ENCODE measurements around the gene ANAPC15. TPM values are rescaled to one million over a fixed set of nuclear protein-coding genes. Genes with fewer than 3 reads are reported as not detected.

ANAPC15 gene
- total and polyA plus RNA-seq, 2 of the 4 experiments (the other 2 are of a cell fraction) = 66.3 to 84.2 TPM

DNA sequence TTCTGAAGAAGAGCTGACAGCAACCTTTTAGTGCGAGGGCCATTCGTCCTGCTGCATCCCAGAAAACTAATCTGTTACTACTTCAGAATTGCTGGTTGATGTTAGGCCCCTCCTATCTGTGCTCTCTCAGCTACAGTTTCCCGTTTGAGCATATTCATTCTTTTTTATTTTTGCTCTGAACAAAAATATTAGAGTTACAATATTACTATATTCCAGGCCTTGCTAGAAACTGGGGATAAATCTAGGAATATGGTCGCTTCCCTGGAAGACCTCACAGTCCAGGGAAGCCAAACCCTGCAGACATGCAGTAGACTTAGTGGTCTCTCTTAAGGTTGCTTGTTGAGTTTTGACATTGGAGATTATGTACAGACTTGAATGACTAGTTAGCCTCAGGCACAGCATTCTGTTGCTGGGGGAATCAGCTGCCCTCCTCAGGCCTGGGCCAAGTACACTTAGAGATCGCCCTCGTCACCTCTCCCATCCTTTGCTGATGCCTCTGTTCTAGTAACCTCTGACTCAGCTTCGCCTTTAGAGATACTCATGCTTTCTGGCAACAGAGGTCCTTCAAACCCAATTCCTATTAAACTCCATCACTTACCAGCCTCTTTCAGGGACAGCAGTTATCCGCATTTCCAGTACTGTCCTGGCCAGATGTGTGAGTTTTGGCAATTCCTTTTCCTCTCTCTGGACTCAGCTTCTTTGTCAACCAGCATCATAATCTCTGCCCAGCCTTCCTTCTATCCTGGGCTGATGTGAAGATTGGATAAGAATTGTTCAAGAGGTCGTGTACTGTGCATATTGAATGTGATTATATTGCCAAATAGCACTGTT is 698 bp upstream of the ANAPC15 start:
- POLR2A ChIA-PET (ENCODE audit: unreplicated experiment) = interaction anchor here (1.0 kb wide), 1 partner anchor 11 kb away, joined by 4 read pairs; the partner anchor contains the start of gene LAMTOR1
- Histone ChIP-seq H3K27ac (ENCODE audit: insufficient read depth, low read length) (peak overlapping the region; percentile 87), H4K8ac (ENCODE audit: low read depth in 2 of 2, low read length in 2 of 2) (peak overlapping the region; percentile 95 to 99), H3K9ac (ENCODE audit: low read depth, low read length) (peak overlapping the region; percentile 70), H3K79me1 (ENCODE audit: low read depth in 1 of 2, low read length in 2 of 2) (peaks cover 0 to 20% of the 10 kb centered on the region in 2 experiments; a peak in 2 of 4 replicates), H2BK120ac (ENCODE audit: low read depth, low read length) (peak overlapping the region; percentile 88), H3K9me3 (ENCODE audit: control insufficient read depth, insufficient read depth, low read length) (no peaks in the 10 kb centered on the region), H2BK5ac (ENCODE audit: low read depth, low read length, poor library complexity, severe bottlenecking) (peak overlapping the region; percentile 95), H4K5ac (ENCODE audit: low read depth, low read length) (peak overlapping the region; percentile 98), H3K4ac (ENCODE audit: low read depth, low read length) (peak overlapping the region; percentile 100), H3K14ac (replicated peaks; ENCODE audit: low read depth, low read length) (peak overlapping the region; percentile 100), H2BK15ac (ENCODE audit: low read depth, low read length) (peak overlapping the region; percentile 48; the same call in 2 of the 3 replicates), H3K9me1 (ENCODE audit: insufficient read depth, low read length) (peaks cover 10% of the 10 kb centered on the region), H3K18ac (ENCODE audit: low read depth, low read length) (peak overlapping the region; percentile 80), H3K4me3 (ENCODE audit: insufficient read depth, low read depth, low read length) (peak overlapping the region; percentile 53), H2AFZ (replicated peaks; ENCODE audit: low read length, poor library complexity) (peak overlapping the region; percentile 96), H2AK5ac (ENCODE audit: low read depth, low read length) (peak overlapping the region; percentile 98), H3K56ac (ENCODE audit: extremely low read depth, insufficient read depth, low read length) (peak overlapping the region; percentile 88), H4K91ac (ENCODE audit: insufficient read depth, low read depth, low read length) (peak overlapping the region; percentile 99), H3K27me3 (ENCODE audit: control insufficient read depth, insufficient read depth, low read length) (no peaks in the 10 kb centered on the region), H3K23ac (ENCODE audit: low read depth, low read length) (peak overlapping the region; percentile 99), H3K4me1 (ENCODE audit: control insufficient read depth, insufficient read depth, low read length) (peaks cover 6% of the 10 kb centered on the region; the same call in 1 of the 2 replicates), H4K20me1 (ENCODE audit: insufficient read depth, low read length) (no peaks in the 10 kb centered on the region), H3K4me2 (ENCODE audit: low read depth, low read length) (peak overlapping the region; percentile 93), H2BK20ac (ENCODE audit: low read depth, low read length) (peak overlapping the region; percentile 88), H3K36me3 (ENCODE audit: control insufficient read depth, insufficient read depth, low read length) (no peaks in the 10 kb centered on the region; the same call in 1 of the 2 replicates), H2AK9ac (replicated peaks; ENCODE audit: low read depth, low read length, poor library complexity) (peak overlapping the region; percentile 99)
- DNase-seq (peak; percentile 52), ATAC-seq (ENCODE audit: low read depth) (no peak)
- CTCF ChIA-PET = interaction anchor here (0.7 to 1.8 kb wide), 2 partner anchors 31 to 88 kb away, joined by 3 to 6 read pairs; no protein-coding TSS in a partner anchor
- TF ChIP-seq CEBPB (IDR thresholded peaks at IDR 0.05; ENCODE audit: low read depth, low read length) = no peak
- no peak for TF ChIP-seq BHLHE40 (IDR thresholded peaks at IDR 0.05; ENCODE audit: low read depth, low read length)
- TF ChIP-seq, protein P1, sequence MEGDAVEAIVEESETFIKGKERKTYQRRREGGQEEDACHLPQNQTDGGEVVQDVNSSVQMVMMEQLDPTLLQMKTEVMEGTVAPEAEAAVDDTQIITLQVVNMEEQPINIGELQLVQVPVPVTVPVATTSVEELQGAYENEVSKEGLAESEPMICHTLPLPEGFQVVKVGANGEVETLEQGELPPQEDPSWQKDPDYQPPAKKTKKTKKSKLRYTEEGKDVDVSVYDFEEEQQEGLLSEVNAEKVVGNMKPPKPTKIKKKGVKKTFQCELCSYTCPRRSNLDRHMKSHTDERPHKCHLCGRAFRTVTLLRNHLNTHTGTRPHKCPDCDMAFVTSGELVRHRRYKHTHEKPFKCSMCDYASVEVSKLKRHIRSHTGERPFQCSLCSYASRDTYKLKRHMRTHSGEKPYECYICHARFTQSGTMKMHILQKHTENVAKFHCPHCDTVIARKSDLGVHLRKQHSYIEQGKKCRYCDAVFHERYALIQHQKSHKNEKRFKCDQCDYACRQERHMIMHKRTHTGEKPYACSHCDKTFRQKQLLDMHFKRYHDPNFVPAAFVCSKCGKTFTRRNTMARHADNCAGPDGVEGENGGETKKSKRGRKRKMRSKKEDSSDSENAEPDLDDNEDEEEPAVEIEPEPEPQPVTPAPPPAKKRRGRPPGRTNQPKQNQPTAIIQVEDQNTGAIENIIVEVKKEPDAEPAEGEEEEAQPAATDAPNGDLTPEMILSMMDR (conservative IDR thresholded peaks at IDR 0.05; ENCODE audit: low read depth, low read length) = no peak
- TF ChIP-seq SMC3 (IDR thresholded peaks at IDR 0.05; ENCODE audit: low read depth, low read length) = no peak
- no peak for TF ChIP-seq RCOR1 (IDR thresholded peaks at IDR 0.05; ENCODE audit: insufficient replicate concordance, low read length)
- TF ChIP-seq MXI1 (IDR thresholded peaks at IDR 0.05; ENCODE audit: borderline replicate concordance, low read depth, low read length) = no peak
- TF ChIP-seq CHD1 (IDR thresholded peaks at IDR 0.05; ENCODE audit: low read depth, low read length) = no peak
- in situ Hi-C loops (cut with MboI; ENCODE audit: low sequenced_read_pairs) = no loop called here
- intact Hi-C loops (cut with micrococcal nuclease) = no loop called here
- 72% methylated on average over 3 of the region's 9 CpGs; no CpG with 5 or more reads in 1 of the 2 experiments for WGBS, 2 experiments (ENCODE audit: extremely low coverage in 2 of 2, insufficient read length in 1 of 2)
- no TSS peak for BruUV-seq (replicated peaks)
- dilution Hi-C loops (cut with HindIII; ENCODE audit: low sequenced_read_pairs, unreplicated experiment) = no loop called here
